ENCODE measurements around the gene CLK1.
A peak's percentile ranks its signal among the peaks of the same experiment; 100 is the strongest.

The CLK1 gene

DNA sequence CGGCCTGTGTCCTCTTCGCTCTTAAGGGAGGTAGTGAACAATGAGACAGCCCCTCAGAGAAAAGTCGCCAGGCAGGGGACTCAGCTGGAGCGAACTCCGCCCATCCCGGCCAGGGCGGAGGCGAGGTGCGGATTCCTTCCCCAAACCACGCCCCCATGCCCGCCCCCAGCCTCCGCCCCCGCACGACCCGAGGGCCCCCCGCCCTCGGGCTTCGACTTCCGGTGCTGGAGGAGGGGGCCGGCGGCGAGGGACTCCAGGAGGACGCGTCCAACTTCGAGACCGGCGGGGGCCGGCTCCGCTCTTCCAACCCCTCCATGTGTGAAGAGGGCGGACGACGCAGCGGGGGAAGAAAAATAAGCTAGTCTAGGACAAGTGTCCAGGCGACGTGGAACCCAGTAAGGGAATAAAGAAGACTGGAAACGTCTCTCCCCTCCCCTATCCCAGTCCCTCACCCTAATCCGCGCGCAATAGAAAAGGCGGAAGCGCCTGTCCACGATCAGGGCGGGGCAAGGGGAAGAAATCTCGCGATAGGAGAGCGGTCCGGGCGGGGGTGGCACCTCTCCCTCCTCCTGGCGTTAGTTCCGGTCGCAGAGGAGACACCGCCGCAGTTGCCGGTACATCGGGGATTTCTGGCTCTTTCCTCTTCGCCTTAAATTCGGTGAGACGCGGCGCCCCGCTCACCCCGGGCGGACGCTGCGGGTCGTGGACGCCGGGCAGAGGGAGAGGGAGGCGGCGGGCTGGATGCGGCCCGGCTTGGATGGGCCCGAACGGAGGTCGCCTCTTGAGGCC, 52.9 kb downstream of the CLK1 start, which contains the start of gene BZW1:
TSS of gene BZW1 (plus strand) at position 578 of the 789 bp plus-strand sequence. CDS start 1,308 bp downstream, outside the sequence.
- Mint-ChIP-seq H3K4me1 (ENCODE audit: low read depth) (peaks cover 40% of the 10 kb centered on the region), H3K27ac (peak within 1 kb of the TSS; percentile 98)

DNA sequence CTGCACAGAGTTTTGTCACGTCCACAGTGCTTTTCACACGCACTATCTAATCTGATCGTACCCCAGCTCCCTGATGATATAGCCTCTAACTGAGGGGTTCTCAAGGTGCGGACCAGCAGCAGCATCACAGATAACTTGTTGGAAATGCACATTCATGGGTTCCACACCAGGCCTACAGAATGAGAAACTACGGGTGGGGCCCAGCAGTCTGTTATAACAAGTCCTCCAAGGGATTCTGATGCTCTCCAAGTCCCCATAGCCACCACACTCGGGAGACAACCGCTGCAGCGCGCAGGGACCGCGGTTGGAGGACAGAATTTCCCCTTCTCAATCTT, 53.5 kb downstream of the CLK1 start:
- H3K4me3 Mint-ChIP-seq = peak overlapping the region; percentile 91
- peaks cover 40% of the 10 kb centered on the region for H3K4me1 Mint-ChIP-seq (ENCODE audit: low read depth)
- peaks cover 32% of the 10 kb centered on the region for H3K36me3 Mint-ChIP-seq (ENCODE audit: low read depth)
- no peak for DNase-seq (ENCODE audit: low spot score)
- no peaks in the 10 kb centered on the region for H3K27me3 Mint-ChIP-seq (ENCODE audit: low read depth)
- no peaks in the 10 kb centered on the region for H3K9me3 Mint-ChIP-seq
- peak overlapping the region; percentile 82 for H3K27ac Mint-ChIP-seq

More for the DNA sequence above, 52.9 kb downstream of the CLK1 start, which contains the start of gene BZW1:
- H3K9me3 Mint-ChIP-seq = no peaks in the 10 kb centered on the region
- H3K36me3 Mint-ChIP-seq (ENCODE audit: low read depth) = peaks cover 38% of the 10 kb centered on the region
- no peaks in the 10 kb centered on the region for H3K27me3 Mint-ChIP-seq (ENCODE audit: low read depth)
- peak within 1 kb of the TSS; percentile 100 for H3K4me3 Mint-ChIP-seq
- DNase-seq (ENCODE audit: low spot score) = peak; percentile 93

DNA sequence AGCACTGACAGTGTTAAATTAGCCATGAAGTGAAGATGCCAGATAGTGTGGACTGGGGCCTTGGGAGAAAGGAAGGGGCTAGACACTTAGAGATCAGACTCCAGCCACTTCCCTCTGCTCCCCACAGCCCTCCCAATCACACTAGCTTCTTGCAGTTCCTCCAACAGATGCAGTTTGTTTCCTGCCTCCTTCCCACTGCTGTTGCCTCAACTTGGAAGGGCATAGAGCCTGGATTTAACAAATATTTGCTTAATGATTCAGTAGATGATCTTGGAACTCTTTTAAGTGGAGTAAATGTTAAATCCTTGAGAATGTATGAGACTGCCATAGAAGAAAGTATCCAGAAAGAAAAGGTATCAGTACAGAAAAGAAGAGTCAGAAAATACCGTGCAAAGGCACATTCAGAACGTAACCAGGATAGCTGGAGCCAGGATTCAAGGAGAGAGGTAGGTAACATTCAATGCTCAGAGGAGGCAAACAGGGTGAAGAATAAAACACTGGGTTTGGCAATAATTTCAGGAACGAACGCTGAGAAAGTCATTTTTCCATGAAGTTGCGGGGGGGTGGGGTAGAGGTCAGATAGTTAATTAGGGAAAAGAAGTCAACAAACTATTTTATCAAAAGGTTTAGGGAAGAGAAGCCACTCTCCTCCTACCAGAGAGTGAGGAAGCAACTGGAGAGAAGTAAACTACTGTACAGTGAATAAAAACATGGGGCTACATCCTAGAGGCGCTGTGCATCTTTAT, 54.0 kb downstream of the CLK1 start:
- H3K36me3 Mint-ChIP-seq (ENCODE audit: low read depth) = peaks cover 27% of the 10 kb centered on the region
- peaks cover 37% of the 10 kb centered on the region for H3K4me1 Mint-ChIP-seq (ENCODE audit: low read depth)
- peak overlapping the region; percentile 82 for H3K27ac Mint-ChIP-seq
- H3K9me3 Mint-ChIP-seq = no peaks in the 10 kb centered on the region
- DNase-seq (ENCODE audit: low spot score) = no peak
- no peaks in the 10 kb centered on the region for H3K27me3 Mint-ChIP-seq (ENCODE audit: low read depth)
- H3K4me3 Mint-ChIP-seq = peak overlapping the region; percentile 91

DNA sequence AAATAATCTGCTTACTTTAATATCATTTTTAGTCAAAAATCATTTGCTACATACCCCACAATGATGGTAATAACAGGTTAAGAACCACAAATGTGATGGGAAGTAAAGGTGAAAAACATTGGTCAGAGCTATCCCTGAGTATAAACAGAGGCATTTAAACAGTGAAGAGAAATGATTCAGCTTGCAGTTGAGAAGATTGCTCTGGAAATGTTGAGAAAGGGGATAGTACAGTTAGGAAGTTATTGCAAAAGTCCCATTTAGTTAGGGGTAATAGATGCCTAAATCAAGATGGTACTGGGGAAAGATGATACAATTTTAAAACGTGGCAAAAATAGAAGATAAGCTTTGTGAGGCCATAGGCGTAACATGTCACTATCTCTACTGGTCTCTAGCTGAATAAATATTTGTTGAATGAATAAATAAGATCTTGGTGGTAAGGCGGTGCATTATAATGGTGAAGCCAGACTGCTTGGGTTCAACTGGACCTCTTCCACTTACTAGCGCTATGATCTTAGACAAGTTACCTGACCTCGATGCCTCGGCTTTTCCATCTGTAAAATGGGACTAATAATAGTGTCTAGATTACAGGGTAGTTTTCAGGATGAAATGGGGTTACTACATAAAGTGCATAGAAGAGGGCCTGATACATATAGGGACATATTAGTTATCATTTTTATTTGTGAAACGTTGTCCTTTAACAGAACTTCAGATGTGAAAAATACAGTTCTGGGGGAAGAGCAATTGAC, 54.8 kb downstream of the CLK1 start:
- no peak for DNase-seq (ENCODE audit: low spot score)
- peak overlapping the region; percentile 91 for H3K4me3 Mint-ChIP-seq
- peaks cover 19% of the 10 kb centered on the region for H3K36me3 Mint-ChIP-seq (ENCODE audit: low read depth)
- H3K9me3 Mint-ChIP-seq = no peaks in the 10 kb centered on the region
- H3K27me3 Mint-ChIP-seq (ENCODE audit: low read depth) = no peaks in the 10 kb centered on the region
- peak overlapping the region; percentile 16 for H3K27ac Mint-ChIP-seq
- peaks cover 30% of the 10 kb centered on the region for H3K4me1 Mint-ChIP-seq (ENCODE audit: low read depth)

Measured in T-helper 2 cell treated with Interferon-gamma antibody and Interleukin-4, amounts not matched to agents 5 μg/mL and 100 μg/mL, for 36 hours (primary cell).